Breast epithelium (tissue), 3 donors: ENCODE results near the gene TMEM178A.

Source experiments
- CTCF ChIP-seq, 3 donors: fragments of 450-650 bp; IDR thresholded peaks; one replicate each; pipeline ENCODE4 v1.5.1; 2016 to 2017; ENCODE audit warnings: antibody characterized with exemption in 3 of 3, mild to moderate bottlenecking in 3 of 3, moderate library complexity in 3 of 3
- POLR2AphosphoS5 ChIP-seq, 3 donors: sonication (generic); formaldehyde crosslinking; IDR thresholded peaks; one replicate each; pipeline ENCODE4 v1.6.1; 2017; ENCODE audit warnings: antibody characterized with exemption in 3 of 3

DNA sequence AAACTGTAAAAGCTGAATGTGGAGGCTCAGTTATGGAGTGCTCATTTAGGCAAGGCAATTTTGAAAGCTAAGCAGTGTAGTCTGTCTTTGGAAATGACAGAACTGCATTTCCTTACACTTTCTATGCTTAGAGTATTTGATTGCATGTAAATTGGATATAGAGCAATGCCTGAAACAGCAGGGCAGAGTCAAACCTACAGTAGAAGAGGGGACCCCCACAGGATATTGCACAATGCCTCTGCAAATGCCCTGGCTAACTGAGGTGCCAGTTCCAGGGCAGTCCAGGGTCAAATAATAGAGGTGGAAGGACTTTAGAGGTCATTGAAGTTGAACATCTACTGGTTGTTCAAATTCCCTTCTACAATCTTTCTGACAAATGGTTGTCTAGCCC, 2.2 kb downstream of the TMEM178A start:
- no peak for TF ChIP-seq POLR2AphosphoS5 (IDR thresholded peaks at IDR 0.05)
- no peak for TF ChIP-seq CTCF (IDR thresholded peaks at IDR 0.05)
